ENCODE measurements around the gene DUT.

DNA sequence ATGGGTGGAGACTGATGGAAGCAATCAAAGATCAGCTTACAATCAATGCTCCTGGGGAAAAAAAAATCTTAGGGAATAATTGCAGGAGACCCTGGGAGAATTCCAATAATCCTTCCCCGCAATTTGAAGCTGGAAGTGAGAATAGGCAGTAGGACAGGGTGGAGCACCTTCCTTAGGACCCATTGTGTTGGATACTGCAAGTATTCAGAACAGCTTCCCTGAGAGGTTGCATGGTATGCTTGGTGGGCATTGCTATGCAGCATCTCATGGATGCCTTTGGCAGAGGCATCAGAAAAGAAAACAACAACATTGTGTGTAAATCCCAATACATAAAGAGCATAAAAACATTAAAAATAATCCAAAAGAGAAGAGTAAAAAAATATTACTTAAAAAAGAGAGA is 24.6 kb upstream of the DUT start:
- TF ChIP-seq ZNF114 (CRISPR knock-in tag; IDR thresholded peaks at IDR 0.05) (no peak), CTCF (conservative IDR thresholded peaks at IDR 0.05; ENCODE audit: low read depth in 2 of 2) (no peak), POLR2AphosphoS5 (IDR thresholded peaks at IDR 0.05; ENCODE audit: low read depth) (no peak), REST (IDR thresholded peaks at IDR 0.05; ENCODE audit: unreplicated experiment) (no peak), EZH2 (IDR thresholded peaks at IDR 0.05; ENCODE audit: low read depth, unreplicated experiment) (no peak), JUNB (IDR thresholded peaks at IDR 0.05; ENCODE audit: unreplicated experiment) (no peak), EZH2phosphoT487 (IDR thresholded peaks at IDR 0.05; ENCODE audit: unreplicated experiment) (no peak), STAT1 (IDR thresholded peaks at IDR 0.05; ENCODE audit: unreplicated experiment) (no peak), NANOG (IDR thresholded peaks at IDR 0.05; ENCODE audit: borderline replicate concordance) (no peak), CREB1 (CRISPR knock-in tag; IDR thresholded peaks at IDR 0.05; ENCODE audit: low read depth) (no peak), ZNF331 (CRISPR knock-in tag; IDR thresholded peaks at IDR 0.05; ENCODE audit: low read depth) (no peak)
- TF ChIP-seq, protein P1, sequence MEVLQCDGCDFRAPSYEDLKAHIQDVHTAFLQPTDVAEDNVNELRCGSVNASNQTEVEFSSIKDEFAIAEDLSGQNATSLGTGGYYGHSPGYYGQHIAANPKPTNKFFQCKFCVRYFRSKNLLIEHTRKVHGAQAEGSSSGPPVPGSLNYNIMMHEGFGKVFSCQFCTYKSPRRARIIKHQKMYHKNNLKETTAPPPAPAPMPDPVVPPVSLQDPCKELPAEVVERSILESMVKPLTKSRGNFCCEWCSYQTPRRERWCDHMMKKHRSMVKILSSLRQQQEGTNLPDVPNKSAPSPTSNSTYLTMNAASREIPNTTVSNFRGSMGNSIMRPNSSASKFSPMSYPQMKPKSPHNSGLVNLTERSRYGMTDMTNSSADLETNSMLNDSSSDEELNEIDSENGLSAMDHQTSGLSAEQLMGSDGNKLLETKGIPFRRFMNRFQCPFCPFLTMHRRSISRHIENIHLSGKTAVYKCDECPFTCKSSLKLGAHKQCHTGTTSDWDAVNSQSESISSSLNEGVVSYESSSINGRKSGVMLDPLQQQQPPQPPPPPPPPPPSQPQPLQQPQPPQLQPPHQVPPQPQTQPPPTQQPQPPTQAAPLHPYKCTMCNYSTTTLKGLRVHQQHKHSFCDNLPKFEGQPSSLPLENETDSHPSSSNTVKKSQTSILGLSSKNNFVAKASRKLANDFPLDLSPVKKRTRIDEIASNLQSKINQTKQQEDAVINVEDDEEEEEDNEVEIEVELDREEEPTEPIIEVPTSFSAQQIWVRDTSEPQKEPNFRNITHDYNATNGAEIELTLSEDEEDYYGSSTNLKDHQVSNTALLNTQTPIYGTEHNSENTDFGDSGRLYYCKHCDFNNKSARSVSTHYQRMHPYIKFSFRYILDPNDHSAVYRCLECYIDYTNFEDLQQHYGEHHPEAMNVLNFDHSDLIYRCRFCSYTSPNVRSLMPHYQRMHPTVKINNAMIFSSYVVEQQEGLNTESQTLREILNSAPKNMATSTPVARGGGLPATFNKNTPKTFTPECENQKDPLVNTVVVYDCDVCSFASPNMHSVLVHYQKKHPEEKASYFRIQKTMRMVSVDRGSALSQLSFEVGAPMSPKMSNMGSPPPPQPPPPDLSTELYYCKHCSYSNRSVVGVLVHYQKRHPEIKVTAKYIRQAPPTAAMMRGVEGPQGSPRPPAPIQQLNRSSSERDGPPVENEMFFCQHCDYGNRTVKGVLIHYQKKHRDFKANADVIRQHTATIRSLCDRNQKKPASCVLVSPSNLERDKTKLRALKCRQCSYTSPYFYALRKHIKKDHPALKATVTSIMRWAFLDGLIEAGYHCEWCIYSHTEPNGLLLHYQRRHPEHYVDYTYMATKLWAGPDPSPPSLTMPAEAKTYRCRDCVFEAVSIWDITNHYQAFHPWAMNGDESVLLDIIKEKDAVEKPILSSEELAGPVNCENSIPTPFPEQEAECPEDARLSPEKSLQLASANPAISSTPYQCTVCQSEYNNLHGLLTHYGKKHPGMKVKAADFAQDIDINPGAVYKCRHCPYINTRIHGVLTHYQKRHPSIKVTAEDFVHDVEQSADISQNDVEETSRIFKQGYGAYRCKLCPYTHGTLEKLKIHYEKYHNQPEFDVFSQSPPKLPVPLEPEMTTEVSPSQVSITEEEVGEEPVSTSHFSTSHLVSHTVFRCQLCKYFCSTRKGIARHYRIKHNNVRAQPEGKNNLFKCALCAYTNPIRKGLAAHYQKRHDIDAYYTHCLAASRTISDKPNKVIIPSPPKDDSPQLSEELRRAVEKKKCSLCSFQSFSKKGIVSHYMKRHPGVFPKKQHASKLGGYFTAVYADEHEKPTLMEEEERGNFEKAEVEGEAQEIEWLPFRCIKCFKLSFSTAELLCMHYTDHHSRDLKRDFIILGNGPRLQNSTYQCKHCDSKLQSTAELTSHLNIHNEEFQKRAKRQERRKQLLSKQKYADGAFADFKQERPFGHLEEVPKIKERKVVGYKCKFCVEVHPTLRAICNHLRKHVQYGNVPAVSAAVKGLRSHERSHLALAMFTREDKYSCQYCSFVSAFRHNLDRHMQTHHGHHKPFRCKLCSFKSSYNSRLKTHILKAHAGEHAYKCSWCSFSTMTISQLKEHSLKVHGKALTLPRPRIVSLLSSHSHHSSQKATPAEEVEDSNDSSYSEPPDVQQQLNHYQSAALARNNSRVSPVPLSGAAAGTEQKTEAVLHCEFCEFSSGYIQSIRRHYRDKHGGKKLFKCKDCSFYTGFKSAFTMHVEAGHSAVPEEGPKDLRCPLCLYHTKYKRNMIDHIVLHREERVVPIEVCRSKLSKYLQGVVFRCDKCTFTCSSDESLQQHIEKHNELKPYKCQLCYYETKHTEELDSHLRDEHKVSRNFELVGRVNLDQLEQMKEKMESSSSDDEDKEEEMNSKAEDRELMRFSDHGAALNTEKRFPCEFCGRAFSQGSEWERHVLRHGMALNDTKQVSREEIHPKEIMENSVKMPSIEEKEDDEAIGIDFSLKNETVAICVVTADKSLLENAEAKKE (CRISPR knock-in tag; IDR thresholded peaks at IDR 0.05), result no peak
- TF ChIP-seq, protein P2, sequence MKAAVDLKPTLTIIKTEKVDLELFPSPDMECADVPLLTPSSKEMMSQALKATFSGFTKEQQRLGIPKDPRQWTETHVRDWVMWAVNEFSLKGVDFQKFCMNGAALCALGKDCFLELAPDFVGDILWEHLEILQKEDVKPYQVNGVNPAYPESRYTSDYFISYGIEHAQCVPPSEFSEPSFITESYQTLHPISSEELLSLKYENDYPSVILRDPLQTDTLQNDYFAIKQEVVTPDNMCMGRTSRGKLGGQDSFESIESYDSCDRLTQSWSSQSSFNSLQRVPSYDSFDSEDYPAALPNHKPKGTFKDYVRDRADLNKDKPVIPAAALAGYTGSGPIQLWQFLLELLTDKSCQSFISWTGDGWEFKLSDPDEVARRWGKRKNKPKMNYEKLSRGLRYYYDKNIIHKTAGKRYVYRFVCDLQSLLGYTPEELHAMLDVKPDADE (IDR thresholded peaks at IDR 0.05), result no peak
